Mesodermal cell (in vitro differentiated cells): ENCODE data around the gene TTC39C.
"Not testable (repeated sequence)": the region's sequence is repeated elsewhere in the genome, so short reads cannot be mapped to it uniquely, and the experiment has no call there.

ENCODE experiments used
- H3K27ac ChIP-seq: 2 replicates; pipeline ENCODE4 v1.7.0; 2013; ENCODE audit warnings: mild to moderate bottlenecking, low read depth, low read length, moderate library complexity; ENCODE audit not compliant: severe bottlenecking
- H3K36me3 ChIP-seq: 2 replicates; pipeline ENCODE4 v1.7.1; 2013; ENCODE audit warnings: mild to moderate bottlenecking, low read length, moderate library complexity; ENCODE audit not compliant: control insufficient read depth, insufficient read depth
- H3K4me1 ChIP-seq: one replicate; pipeline ENCODE4 v1.7.1; 2013; ENCODE audit warnings: mild to moderate bottlenecking, low read length; ENCODE audit not compliant: insufficient read depth, control insufficient read depth, poor library complexity, severe bottlenecking
- H3K4me3 ChIP-seq: 2 replicates; pipeline ENCODE4 v1.7.0; 2013; ENCODE audit warnings: low read length, control low read depth, mild to moderate bottlenecking; ENCODE audit not compliant: insufficient read depth, poor library complexity, severe bottlenecking; ENCODE audit errors: extremely low read depth
- H3K9me3 ChIP-seq: 2 replicates; pipeline ENCODE4 v1.7.1; 2013; ENCODE audit warnings: mild to moderate bottlenecking, low read length, moderate library complexity; ENCODE audit not compliant: control insufficient read depth
- WGBS, 2 experiments: methylation state at CpG; one replicate each; pipeline ENCODE4 v1.1.5; 2013; ENCODE audit warnings: missing lambda C conversion rate in 2 of 2; ENCODE audit not compliant: insufficient coverage in 2 of 2; 5-methylcytosine and 5-hydroxymethylcytosine counted together

TTC39C gene

GRCh38 chr18:24055878-24056277, 41.3 kb downstream of the TTC39C start:
- 83 to 88% methylated on average over 1 to 2 of the region's 2 CpGs for WGBS, 2 experiments
- Histone ChIP-seq H3K4me3 (no peak overlapping the region), H3K27ac (no peak overlapping the region), H3K9me3 (no peaks in the 10 kb centered on the region), H3K36me3 (no peaks in the 10 kb centered on the region), H3K4me1 (peaks cover 5% of the 10 kb centered on the region)

- Histone ChIP-seq H3K36me3 (no peaks in the 10 kb centered on the region), H3K4me1 (no peaks in the 10 kb centered on the region), H3K27ac (no peak overlapping the region), H3K9me3 (no peaks in the 10 kb centered on the region), H3K4me3 (no peak overlapping the region)
- 93 to 100% methylated on average over 1 to 2 of the region's 2 CpGs for WGBS, 2 experiments
Measured at GRCh38 chr18:24056506-24056905, 42.0 kb downstream of the TTC39C start.

DNA sequence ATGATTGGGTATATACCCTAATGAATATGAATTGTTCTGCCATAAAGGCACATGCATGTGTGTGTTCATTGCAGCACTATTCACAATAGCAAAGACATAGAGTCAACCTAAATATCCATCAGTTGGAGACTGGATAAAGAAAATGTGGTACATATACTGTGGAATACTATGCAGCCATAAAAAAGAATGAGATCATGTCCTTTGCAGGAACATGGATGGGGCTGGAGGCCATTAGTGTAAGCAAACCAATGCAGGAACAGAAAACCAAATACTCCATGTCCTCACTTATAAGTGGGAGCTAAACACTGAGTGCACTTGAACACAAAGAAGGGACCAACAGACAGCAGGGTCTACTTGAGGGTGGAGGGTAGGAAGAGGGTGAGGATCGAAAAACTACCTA, 43.2 kb downstream of the TTC39C start:
- no peak overlapping the region for H3K27ac ChIP-seq
- H3K36me3 ChIP-seq, result no peaks in the 10 kb centered on the region
- no CpG with 5 or more reads among the region's 1 CpG for WGBS, 2 experiments
- no peaks in the 10 kb centered on the region for H3K9me3 ChIP-seq
- H3K4me1 ChIP-seq, result no peaks in the 10 kb centered on the region
- no peak overlapping the region for H3K4me3 ChIP-seq

- not testable (repeated sequence) for H3K9me3 ChIP-seq, H3K27ac ChIP-seq, H3K36me3 ChIP-seq, H3K4me1 ChIP-seq, H3K4me3 ChIP-seq
- WGBS, 2 experiments, result 94 to 100% methylated on average over 2 of the region's 4 CpGs
Measured at GRCh38 chr18:24059385-24059784, 44.8 kb downstream of the TTC39C start.

- H3K4me1 ChIP-seq, result no peaks in the 10 kb centered on the region
- no peak overlapping the region for H3K27ac ChIP-seq
- no peaks in the 10 kb centered on the region for H3K9me3 ChIP-seq
- no peak overlapping the region for H3K4me3 ChIP-seq
- no CpG with 5 or more reads among the region's 2 CpGs for WGBS, 2 experiments
- H3K36me3 ChIP-seq, result no peaks in the 10 kb centered on the region
Measured at GRCh38 chr18:24060644-24061043, 46.1 kb downstream of the TTC39C start.

GRCh38 chr18:24063121-24063731, 48.7 kb downstream of the TTC39C start:
- Histone ChIP-seq H3K27ac (no peak overlapping the region), H3K4me1 (no peaks in the 10 kb centered on the region), H3K4me3 (no peak overlapping the region), H3K36me3 (no peaks in the 10 kb centered on the region), H3K9me3 (no peaks in the 10 kb centered on the region)
- WGBS, 2 experiments, result 83% methylated on average over 1 of the region's 4 CpGs; no CpG with 5 or more reads in 1 of the 2 experiments

DNA sequence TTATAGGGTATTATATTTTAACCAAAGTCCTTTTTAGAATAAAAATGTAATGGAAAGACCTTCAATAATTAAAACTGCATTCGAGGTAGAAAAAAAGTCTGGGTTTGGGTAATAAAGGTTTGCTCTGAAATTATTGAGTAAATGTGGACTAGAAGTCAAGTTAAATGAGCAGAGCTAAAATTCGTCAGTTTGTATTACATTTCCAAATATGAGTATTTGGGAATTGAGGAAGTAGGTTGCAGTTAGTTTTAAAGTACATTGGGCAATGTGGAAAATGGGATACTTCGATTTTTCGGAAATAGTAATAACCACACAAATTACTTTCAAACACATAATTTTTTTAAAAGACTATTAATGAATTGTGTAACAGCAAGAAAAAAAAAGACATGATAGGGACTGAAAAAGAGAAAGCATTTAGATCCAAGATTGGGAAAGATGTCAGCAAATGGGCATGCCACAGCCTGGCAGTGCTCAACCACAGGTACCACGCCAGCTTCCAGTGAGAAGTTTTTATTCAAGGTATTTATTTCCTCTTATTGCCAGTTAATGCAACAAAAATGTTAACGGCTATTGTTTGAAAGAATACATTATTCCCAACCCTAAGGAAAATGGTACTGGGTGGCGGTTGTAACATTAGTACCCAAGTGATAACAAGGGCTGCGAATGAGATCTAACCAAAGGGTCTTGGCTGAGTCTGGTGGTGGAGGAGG, 50.0 kb downstream of the TTC39C start:
- Histone ChIP-seq H3K9me3 (no peaks in the 10 kb centered on the region), H3K4me1 (no peaks in the 10 kb centered on the region), H3K36me3 (no peaks in the 10 kb centered on the region), H3K4me3 (no peak overlapping the region), H3K27ac (no peak overlapping the region)
- WGBS, 2 experiments, result 100% methylated on average over 1 to 3 of the region's 8 CpGs

DNA sequence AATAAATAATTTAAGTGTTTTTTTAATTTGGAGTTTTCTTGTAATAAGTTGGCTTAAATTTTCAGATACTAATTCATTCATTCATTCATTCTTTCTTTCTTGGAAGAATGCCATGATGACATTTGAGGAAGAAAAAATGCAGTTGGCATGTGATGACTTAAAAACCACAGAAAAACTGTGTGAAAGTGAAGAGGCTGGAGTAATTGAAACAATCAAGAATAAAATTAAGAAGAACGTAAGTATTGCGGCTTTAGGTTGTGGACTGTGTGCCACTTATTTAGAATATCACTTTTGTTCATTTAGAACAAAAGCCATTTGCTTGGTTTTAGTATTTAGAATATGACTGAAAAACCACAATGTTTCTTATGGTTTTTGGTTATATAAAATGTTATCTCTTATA, 51.4 kb downstream of the TTC39C start:
- WGBS, 2 experiments, result no CpG with 5 or more reads among the region's 2 CpGs
- Histone ChIP-seq H3K9me3 (no peaks in the 10 kb centered on the region), H3K36me3 (no peaks in the 10 kb centered on the region), H3K27ac (no peak overlapping the region), H3K4me1 (no peaks in the 10 kb centered on the region), H3K4me3 (no peak overlapping the region)

- no peak overlapping the region for H3K4me3 ChIP-seq
- no peaks in the 10 kb centered on the region for H3K9me3 ChIP-seq
- WGBS, 2 experiments, result 92 to 96% methylated on average over 5 of the region's 7 CpGs
- H3K36me3 ChIP-seq, result no peaks in the 10 kb centered on the region
- H3K4me1 ChIP-seq, result no peaks in the 10 kb centered on the region
- H3K27ac ChIP-seq, result no peak overlapping the region
Measured at GRCh38 chr18:24068945-24069693, 54.6 kb downstream of the TTC39C start.

DNA sequence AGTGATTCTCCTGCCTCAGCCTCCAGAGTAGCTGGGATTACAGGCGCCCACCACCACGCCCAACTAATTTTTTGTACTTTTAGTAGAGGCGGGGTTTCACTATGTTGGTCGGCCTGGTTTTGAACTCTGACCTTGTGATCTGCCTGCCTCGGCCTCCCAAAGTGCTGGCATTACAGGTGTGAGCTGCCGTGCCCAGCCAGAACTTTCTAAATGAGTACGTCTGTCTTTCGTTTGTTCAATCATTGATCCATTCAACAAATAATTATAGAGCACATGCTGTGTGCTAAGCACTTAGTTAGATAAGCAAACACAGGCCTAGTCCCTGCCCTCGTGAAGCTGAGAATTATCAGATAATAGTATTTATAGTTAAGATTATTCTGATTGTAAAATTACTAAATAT, 56.5 kb downstream of the TTC39C start:
- Histone ChIP-seq H3K36me3 (no peaks in the 10 kb centered on the region), H3K4me3 (no peak overlapping the region)

GRCh38 chr18:24071779-24072178, 57.2 kb downstream of the TTC39C start:
- Histone ChIP-seq H3K36me3 (no peaks in the 10 kb centered on the region), H3K4me1 (no peaks in the 10 kb centered on the region), H3K27ac (no peak overlapping the region), H3K9me3 (no peaks in the 10 kb centered on the region), H3K4me3 (no peak overlapping the region)

More for the DNA sequence above, 56.5 kb downstream of the TTC39C start:
- H3K27ac ChIP-seq, result no peak overlapping the region
- 95 to 97% methylated on average over 7 to 8 of the region's 9 CpGs for WGBS, 2 experiments
- no peaks in the 10 kb centered on the region for H3K9me3 ChIP-seq
- no peaks in the 10 kb centered on the region for H3K4me1 ChIP-seq
